GM10847 (cell line): ENCODE measurements around the gene EEA1.

Experiments used
- POLR2A ChIP-seq: IDR thresholded peaks from 2 replicates; pipeline ENCODE4 v1.6.1; 2011; ENCODE audit not compliant: insufficient read length; ENCODE audit errors: extremely low read depth

Gene EEA1

GRCh38 chr12:92733661-92734060, 195.4 kb downstream of the EEA1 start:
- TF ChIP-seq POLR2A = no peak

GRCh38 chr12:92733181-92733580, 195.9 kb downstream of the EEA1 start:
- TF ChIP-seq POLR2A = no peak

- TF ChIP-seq POLR2A = no peak
Measured at GRCh38 chr12:92732716-92733115, 196.4 kb downstream of the EEA1 start.

- no peak for TF ChIP-seq POLR2A
Measured at GRCh38 chr12:92732216-92732615, 196.9 kb downstream of the EEA1 start.

- TF ChIP-seq POLR2A = no peak
Measured at GRCh38 chr12:92730758-92731157, 198.3 kb downstream of the EEA1 start.

GRCh38 chr12:92729773-92730305, 199.3 kb downstream of the EEA1 start:
- TF ChIP-seq POLR2A = no peak

- no peak for TF ChIP-seq POLR2A
Measured at GRCh38 chr12:92726850-92727249, 202.2 kb downstream of the EEA1 start.

- no peak for TF ChIP-seq POLR2A
Measured at GRCh38 chr12:92722897-92723296, 206.2 kb downstream of the EEA1 start.

- TF ChIP-seq POLR2A = no peak
Measured at GRCh38 chr12:92721656-92722055, 207.4 kb downstream of the EEA1 start.

- TF ChIP-seq POLR2A = no peak
Measured at GRCh38 chr12:92721130-92721529, 208.0 kb downstream of the EEA1 start.
